ENCODE data around the gene CRIM1. TPM values are rescaled to one million over a fixed set of nuclear protein-coding genes. Genes with fewer than 3 reads are reported as not detected.

Gene CRIM1
- total RNA-seq, 1 donor from 2014 or later, result 60.4 TPM

GRCh38 chr2:36376319-36376765 is 20.8 kb downstream of the CRIM1 start:
- Histone ChIP-seq H3K36me3 (no peaks in the 10 kb centered on the region), H3K4me3 (no peak overlapping the region), H3K9me3 (no peaks in the 10 kb centered on the region), H3K27ac (no peak overlapping the region), H3K4me1 (peaks cover 67% of the 10 kb centered on the region), H3K27me3 (no peaks in the 10 kb centered on the region)
- DNase-seq (ENCODE audit: extremely low spot score in 2 of 2), result no peak
- intact Hi-C loops (cut with DNase I), result no loop called here
- TF ChIP-seq POLR2A (IDR thresholded peaks at IDR 0.05) (no peak), POLR2AphosphoS5 (IDR thresholded peaks at IDR 0.05; ENCODE audit: insufficient read depth in 1 of 2, low read depth in 1 of 2) (no peak), CTCF (IDR thresholded peaks at IDR 0.05) (no peak)

GRCh38 chr2:36376992-36377738 is 21.6 kb downstream of the CRIM1 start:
- no peak for DNase-seq (ENCODE audit: extremely low spot score in 2 of 2)
- no peak overlapping the region for H3K4me3 ChIP-seq
- TF ChIP-seq POLR2A (IDR thresholded peaks at IDR 0.05) (no peak), POLR2AphosphoS5 (IDR thresholded peaks at IDR 0.05; ENCODE audit: insufficient read depth in 1 of 2, low read depth in 1 of 2) (no peak), CTCF (IDR thresholded peaks at IDR 0.05) (no peak)
- H3K36me3 ChIP-seq, result no peaks in the 10 kb centered on the region
- H3K9me3 ChIP-seq, result no peaks in the 10 kb centered on the region
- no peaks in the 10 kb centered on the region for H3K27me3 ChIP-seq
- H3K27ac ChIP-seq, result no peak overlapping the region
- H3K4me1 ChIP-seq, result peaks cover 64% of the 10 kb centered on the region
- intact Hi-C loops (cut with DNase I), result no loop called here

GRCh38 chr2:36379710-36380448 is 24.3 kb downstream of the CRIM1 start:
- peaks cover 47% of the 10 kb centered on the region for H3K4me1 ChIP-seq
- H3K27ac ChIP-seq, result no peak overlapping the region
- H3K27me3 ChIP-seq, result no peaks in the 10 kb centered on the region
- no peaks in the 10 kb centered on the region for H3K36me3 ChIP-seq
- intact Hi-C loops (cut with DNase I), result no loop called here
- no peak overlapping the region for H3K4me3 ChIP-seq
- no peak for DNase-seq (ENCODE audit: extremely low spot score in 2 of 2)
- no peaks in the 10 kb centered on the region for H3K9me3 ChIP-seq
- no peak for TF ChIP-seq POLR2A (IDR thresholded peaks at IDR 0.05)
- no peak for TF ChIP-seq POLR2AphosphoS5 (IDR thresholded peaks at IDR 0.05; ENCODE audit: insufficient read depth in 1 of 2, low read depth in 1 of 2)
- TF ChIP-seq CTCF (IDR thresholded peaks at IDR 0.05), result no peak

GRCh38 chr2:36380624-36381481 is 25.3 kb downstream of the CRIM1 start:
- no peaks in the 10 kb centered on the region for H3K27me3 ChIP-seq
- H3K27ac ChIP-seq, result no peak overlapping the region
- no peaks in the 10 kb centered on the region for H3K36me3 ChIP-seq
- DNase-seq (ENCODE audit: extremely low spot score in 2 of 2), result no peak
- no peak overlapping the region for H3K4me3 ChIP-seq
- TF ChIP-seq CTCF (IDR thresholded peaks at IDR 0.05) (no peak), POLR2AphosphoS5 (IDR thresholded peaks at IDR 0.05; ENCODE audit: insufficient read depth in 1 of 2, low read depth in 1 of 2) (no peak), POLR2A (IDR thresholded peaks at IDR 0.05) (no peak)
- no peaks in the 10 kb centered on the region for H3K9me3 ChIP-seq
- H3K4me1 ChIP-seq, result peaks cover 42% of the 10 kb centered on the region
- intact Hi-C loops (cut with DNase I), result no loop called here

Measured in vagina (tissue), 2 donors.